ENCODE data around the gene AXDND1.

GRCh38 chr1:179376223-179376622, 10.5 kb downstream of the AXDND1 start:
- TF ChIP-seq, protein P1, sequence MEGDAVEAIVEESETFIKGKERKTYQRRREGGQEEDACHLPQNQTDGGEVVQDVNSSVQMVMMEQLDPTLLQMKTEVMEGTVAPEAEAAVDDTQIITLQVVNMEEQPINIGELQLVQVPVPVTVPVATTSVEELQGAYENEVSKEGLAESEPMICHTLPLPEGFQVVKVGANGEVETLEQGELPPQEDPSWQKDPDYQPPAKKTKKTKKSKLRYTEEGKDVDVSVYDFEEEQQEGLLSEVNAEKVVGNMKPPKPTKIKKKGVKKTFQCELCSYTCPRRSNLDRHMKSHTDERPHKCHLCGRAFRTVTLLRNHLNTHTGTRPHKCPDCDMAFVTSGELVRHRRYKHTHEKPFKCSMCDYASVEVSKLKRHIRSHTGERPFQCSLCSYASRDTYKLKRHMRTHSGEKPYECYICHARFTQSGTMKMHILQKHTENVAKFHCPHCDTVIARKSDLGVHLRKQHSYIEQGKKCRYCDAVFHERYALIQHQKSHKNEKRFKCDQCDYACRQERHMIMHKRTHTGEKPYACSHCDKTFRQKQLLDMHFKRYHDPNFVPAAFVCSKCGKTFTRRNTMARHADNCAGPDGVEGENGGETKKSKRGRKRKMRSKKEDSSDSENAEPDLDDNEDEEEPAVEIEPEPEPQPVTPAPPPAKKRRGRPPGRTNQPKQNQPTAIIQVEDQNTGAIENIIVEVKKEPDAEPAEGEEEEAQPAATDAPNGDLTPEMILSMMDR (IDR thresholded peaks at IDR 0.05; ENCODE audit: borderline replicate concordance, extremely low read depth, low read length, poor library complexity, severe bottlenecking), result no peak
- TF ChIP-seq EZH2 (IDR thresholded peaks at IDR 0.05; ENCODE audit: borderline replicate concordance, low read depth, low read length, severe bottlenecking), result no peak

Data from DND-41 (cell line).